ENCODE results near the gene PIGS.
"Not testable (repeated sequence)": the region's sequence is repeated elsewhere in the genome, so short reads cannot be mapped to it uniquely, and the experiment has no call there.

GRCh38 chr17:28576016-28576415 is 4.7 kb upstream of the PIGS start:
- TF ChIP-seq CTCF, POLR2A (IDR thresholded peaks at IDR 0.05): not testable (repeated sequence)
